ENCODE measurements around the gene KCTD13.
"Not testable (repeated sequence)": the region's sequence is repeated elsewhere in the genome, so short reads cannot be mapped to it uniquely, and the experiment has no call there.

Gene KCTD13

GRCh38 chr16:29943846-29944799, 18.1 kb upstream of the KCTD13 start:
- DNase-seq (ENCODE audit: low read depth in 3 of 3): no peak

- no peak for DNase-seq (ENCODE audit: low read depth in 3 of 3)
Observed at GRCh38 chr16:29940656-29941055, 14.6 kb upstream of the KCTD13 start.

GRCh38 chr16:29931750-29932149, 5.7 kb upstream of the KCTD13 start:
- DNase-seq (ENCODE audit: low read depth in 3 of 3): not testable (repeated sequence)

- DNase-seq (ENCODE audit: low read depth in 3 of 3): no peak
Observed at GRCh38 chr16:29927070-29927905, 1.3 kb upstream of the KCTD13 start.

- DNase-seq (ENCODE audit: low read depth in 3 of 3): no peak
Observed at GRCh38 chr16:29926711-29927052, 656 bp upstream of the KCTD13 start.

- DNase-seq (ENCODE audit: low read depth in 3 of 3): no peak
Observed at GRCh38 chr16:29925105-29925756, 795 bp downstream of the KCTD13 start.

GRCh38 chr16:29922986-29923501, 3.0 kb downstream of the KCTD13 start:
- DNase-seq (ENCODE audit: low read depth in 3 of 3): no peak

- DNase-seq (ENCODE audit: low read depth in 3 of 3): no peak
Observed at GRCh38 chr16:29922326-29922725, 3.7 kb downstream of the KCTD13 start.

GRCh38 chr16:29921034-29921385, 5.0 kb downstream of the KCTD13 start:
- DNase-seq (ENCODE audit: low read depth in 3 of 3): no peak

- no peak for DNase-seq (ENCODE audit: low read depth in 3 of 3)
Observed at GRCh38 chr16:29920288-29921033, 5.6 kb downstream of the KCTD13 start.

GRCh38 chr16:29916979-29917378, 9.0 kb downstream of the KCTD13 start:
- no peak for DNase-seq (ENCODE audit: low read depth in 3 of 3)

GRCh38 chr16:29915590-29916247, 10.3 kb downstream of the KCTD13 start:
- DNase-seq (ENCODE audit: low read depth in 3 of 3): no peak

- no peak for DNase-seq (ENCODE audit: low read depth in 3 of 3)
Observed at GRCh38 chr16:29913514-29913913, 12.5 kb downstream of the KCTD13 start.

GRCh38 chr16:29912087-29912486, 13.9 kb downstream of the KCTD13 start:
- DNase-seq (ENCODE audit: low read depth in 3 of 3): no peak

- DNase-seq (ENCODE audit: low read depth in 3 of 3): no peak
Observed at GRCh38 chr16:29911676-29912010, 14.4 kb downstream of the KCTD13 start.

- DNase-seq (ENCODE audit: low read depth in 3 of 3): no peak
Observed at GRCh38 chr16:29910819-29911675, 15.0 kb downstream of the KCTD13 start.

- not testable (repeated sequence) for DNase-seq (ENCODE audit: low read depth in 3 of 3)
Observed at GRCh38 chr16:29909851-29910250, 16.2 kb downstream of the KCTD13 start.

- DNase-seq (ENCODE audit: low read depth in 3 of 3): no peak
Observed at GRCh38 chr16:29909391-29909790, 16.6 kb downstream of the KCTD13 start.

GRCh38 chr16:29908719-29909220, 17.3 kb downstream of the KCTD13 start:
- no peak for DNase-seq (ENCODE audit: low read depth in 3 of 3)

- DNase-seq (ENCODE audit: low read depth in 3 of 3): no peak
Observed at GRCh38 chr16:29907973-29908372, 18.1 kb downstream of the KCTD13 start.

All from stimulated activated CD4-positive, alpha-beta T cell treated with anti-CD3 and anti-CD28 coated beads, TNF-alpha, amount 100 ng/mL, for 4 hours (primary cell).